Cardiac fibroblast (primary cell): ENCODE data around the gene FGF21.

ENCODE experiments used
- DNase-seq, 2 donors: peaks; one replicate each; pipeline versions ENCODE4 v3.0.0 to v3.0.0-alpha.2; 2010; ENCODE audit warnings: low read depth in 2 of 2
- H3K4me3 ChIP-seq, 2 donors: replicated peaks in 1 of 2; 1 replicate in 1 of 2; 2 replicates in 1 of 2; pipeline ENCODE4 v1.5.1; 2011; ENCODE audit warnings: low read depth in 2 of 2, low read length in 2 of 2, mild to moderate bottlenecking in 2 of 2, moderate library complexity in 1 of 2
- CTCF ChIP-seq: IDR thresholded peaks from one replicate; pipeline ENCODE4 v1.5.1; 2011; ENCODE audit warnings: low read depth, mild to moderate bottlenecking, low read length, inconsistent platforms

The FGF21 gene

GRCh38 chr19:48720251-48720612 is 35.1 kb upstream of the FGF21 start:
- peak overlapping the region in 1 of 2 donors; percentile 69 for H3K4me3 ChIP-seq
- no peak for TF ChIP-seq CTCF
- DNase-seq = peak in 1 of 2 donors; percentile 49

GRCh38 chr19:48720613-48721296 is 34.6 kb upstream of the FGF21 start:
- peak; percentile 100 for DNase-seq
- H3K4me3 ChIP-seq = peak overlapping the region; percentile 56 to 69
- peak; percentile 3 for TF ChIP-seq CTCF

- TF ChIP-seq CTCF = no peak
- no peak for DNase-seq
- no peak overlapping the region for H3K4me3 ChIP-seq
Measured at GRCh38 chr19:48722196-48722708, 33.1 kb upstream of the FGF21 start.

- peak; percentile 98 to 99 for DNase-seq
- H3K4me3 ChIP-seq = peak overlapping the region in 1 of 2 donors; percentile 11
- no peak for TF ChIP-seq CTCF
Measured at GRCh38 chr19:48724796-48725753, 30.2 kb upstream of the FGF21 start.

- DNase-seq = peak in 1 of 2 donors; percentile 23
- TF ChIP-seq CTCF = no peak
- no peak overlapping the region for H3K4me3 ChIP-seq
Measured at GRCh38 chr19:48726556-48726955, 28.8 kb upstream of the FGF21 start.

GRCh38 chr19:48728911-48729664 is 26.2 kb upstream of the FGF21 start:
- DNase-seq = peak in 1 of 2 donors; percentile 20
- TF ChIP-seq CTCF = no peak
- H3K4me3 ChIP-seq = peak overlapping the region in 1 of 2 donors; percentile 24
